WTC11 (cell line): Measurements from ENCODE around the gene IL1RAP. TPM values are rescaled to one million over a fixed set of nuclear protein-coding genes. Genes with fewer than 3 reads are reported as not detected.

Experiments used
- ATAC-seq: fragments of 200-7000 bp; cut with Tn5 transposase; 2 replicates; pipeline ENCODE4 v1.10.0; 2021; ENCODE audit warnings: mild to moderate bottlenecking, moderate library complexity
- CTCF ChIA-PET: fragments of 300-600 bp; sonication (Branson Sonifier 250); formaldehyde crosslinking; loops from one replicate; lab custom pipeline; 2021; ENCODE audit warnings: antibody characterized with exemption; lab: Charles Lee
- POLR2A ChIA-PET: fragments of 350-600 bp; sonication (Branson Sonifier 250); formaldehyde crosslinking; loops from one replicate; lab custom pipeline; 2021; ENCODE audit warnings: antibody characterized with exemption; lab: Charles Lee
- DNase-seq: peaks from one replicate; pipeline ENCODE4 v3.0.0; 2021; ENCODE audit warnings: low spot score
- H3K27ac Mint-ChIP-seq: 2 replicates; pipeline ENCODE4 v1.8.0; 2021; ENCODE audit warnings: mixed read lengths
- H3K27me3 Mint-ChIP-seq: 2 replicates; pipeline ENCODE4 v1.8.0; 2021; ENCODE audit warnings: low read depth, mild to moderate bottlenecking, moderate library complexity, mixed read lengths
- H3K36me3 Mint-ChIP-seq: 2 replicates; pipeline ENCODE4 v1.8.0; 2021; ENCODE audit warnings: mixed read lengths
- H3K4me1 Mint-ChIP-seq: 2 replicates; pipeline ENCODE4 v1.8.0; 2022; ENCODE audit warnings: mixed read lengths
- H3K4me3 Mint-ChIP-seq: 2 replicates; pipeline ENCODE4 v1.8.0; 2021; ENCODE audit warnings: mild to moderate bottlenecking, moderate library complexity, mixed read lengths
- H3K9me3 Mint-ChIP-seq: 2 replicates; pipeline ENCODE4 v1.8.0; 2021; ENCODE audit warnings: mixed read lengths
- CREM ChIP-seq: sonication (generic); formaldehyde crosslinking; IDR thresholded peaks from 2 replicates; pipeline ENCODE4 v1.8.1; 2022; ENCODE audit warnings: mild to moderate bottlenecking, missing genetic modification reagents, moderate library complexity
- ERG ChIP-seq: fragments of 250-450 bp; sonication (Bioruptor Pico); IDR thresholded peaks from 2 replicates; pipeline ENCODE4 v1.8.0; 2021; ENCODE audit warnings: mild to moderate bottlenecking
- FOXJ3 ChIP-seq: sonication (generic); formaldehyde crosslinking; IDR thresholded peaks from 2 replicates; pipeline ENCODE4 v1.9.0; 2021; ENCODE audit warnings: missing genetic modification reagents, mild to moderate bottlenecking, borderline replicate concordance
- GABPB1 ChIP-seq: sonication (generic); formaldehyde crosslinking; IDR thresholded peaks from 2 replicates; pipeline ENCODE4 v1.8.1; 2023; ENCODE audit warnings: mild to moderate bottlenecking, missing genetic modification reagents
- GRHL2 ChIP-seq: fragments of 250-450 bp; sonication (Bioruptor Pico); IDR thresholded peaks from 2 replicates; pipeline ENCODE4 v1.8.0; 2022; ENCODE audit warnings: mild to moderate bottlenecking, moderate library complexity; ENCODE audit not compliant: insufficient replicate concordance, severe bottlenecking
- MXD4 ChIP-seq: fragments of 250-450 bp; sonication (Bioruptor Pico); IDR thresholded peaks from 2 replicates; pipeline ENCODE4 v1.8.0; 2021; ENCODE audit warnings: mild to moderate bottlenecking, moderate library complexity, borderline replicate concordance
- ZNF232 ChIP-seq: sonication (generic); formaldehyde crosslinking; IDR thresholded peaks from 2 replicates; pipeline ENCODE4 v1.8.0; 2022; ENCODE audit warnings: mild to moderate bottlenecking, missing genetic modification reagents
- ZNF671 ChIP-seq: fragments of 250-450 bp; sonication (Bioruptor Pico); IDR thresholded peaks from 2 replicates; pipeline ENCODE4 v1.8.0; 2021; ENCODE audit warnings: mild to moderate bottlenecking
- total RNA-seq: library from RNA; stranded (reverse); gene quantifications from 3 replicates; pipeline ENCODE4 v1.2.3, GENCODE V29; 2021
- TF ChIP-seq, protein P1 (sequence below): sonication (generic); formaldehyde crosslinking; IDR thresholded peaks from 2 replicates; pipeline ENCODE4 v1.8.1; 2022; ENCODE audit warnings: mild to moderate bottlenecking, moderate library complexity, missing genetic modification reagents
- TF ChIP-seq, protein P2 (sequence below): sonication (generic); formaldehyde crosslinking; IDR thresholded peaks from 2 replicates; pipeline ENCODE4 v1.8.1; 2023; ENCODE audit warnings: mild to moderate bottlenecking, missing genetic modification reagents, borderline replicate concordance
- TF ChIP-seq, protein P3 (sequence below): fragments of 250-450 bp; sonication (Bioruptor Pico); IDR thresholded peaks from 2 replicates; pipeline ENCODE4 v1.9.0; 2021; ENCODE audit warnings: mild to moderate bottlenecking
- TF ChIP-seq, protein P4 (sequence below): sonication (generic); formaldehyde crosslinking; IDR thresholded peaks from 2 replicates; pipeline ENCODE4 v1.8.0; 2022; ENCODE audit warnings: missing genetic modification reagents

IL1RAP gene
- total RNA-seq, 1 experiment from 2014 or later = 4.5 TPM

DNA sequence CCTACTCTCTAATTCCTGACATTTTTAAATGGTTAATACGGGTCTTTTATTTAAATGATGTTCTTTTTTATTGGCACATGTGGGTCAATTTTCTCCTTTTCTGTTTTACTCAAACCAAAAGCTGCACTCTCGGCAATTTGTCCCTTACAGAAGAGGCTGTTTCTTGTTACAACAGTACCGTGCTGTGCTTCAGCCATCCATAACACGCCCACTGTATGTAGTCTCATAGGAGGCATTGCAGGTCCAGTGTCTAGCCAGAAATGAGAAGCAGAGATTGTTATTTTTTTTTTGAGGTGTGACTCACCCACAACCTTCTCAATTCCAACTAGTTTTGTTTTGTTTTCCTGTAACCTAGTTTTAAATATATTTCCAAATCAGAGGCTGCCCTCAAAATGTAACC lies 184.0 kb downstream of the IL1RAP start (continued):
- TF ChIP-seq, protein P1, sequence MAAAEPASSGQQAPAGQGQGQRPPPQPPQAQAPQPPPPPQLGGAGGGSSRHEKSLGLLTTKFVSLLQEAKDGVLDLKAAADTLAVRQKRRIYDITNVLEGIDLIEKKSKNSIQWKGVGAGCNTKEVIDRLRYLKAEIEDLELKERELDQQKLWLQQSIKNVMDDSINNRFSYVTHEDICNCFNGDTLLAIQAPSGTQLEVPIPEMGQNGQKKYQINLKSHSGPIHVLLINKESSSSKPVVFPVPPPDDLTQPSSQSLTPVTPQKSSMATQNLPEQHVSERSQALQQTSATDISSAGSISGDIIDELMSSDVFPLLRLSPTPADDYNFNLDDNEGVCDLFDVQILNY (CRISPR knock-in tag) = no peak
- TF ChIP-seq, protein P2, sequence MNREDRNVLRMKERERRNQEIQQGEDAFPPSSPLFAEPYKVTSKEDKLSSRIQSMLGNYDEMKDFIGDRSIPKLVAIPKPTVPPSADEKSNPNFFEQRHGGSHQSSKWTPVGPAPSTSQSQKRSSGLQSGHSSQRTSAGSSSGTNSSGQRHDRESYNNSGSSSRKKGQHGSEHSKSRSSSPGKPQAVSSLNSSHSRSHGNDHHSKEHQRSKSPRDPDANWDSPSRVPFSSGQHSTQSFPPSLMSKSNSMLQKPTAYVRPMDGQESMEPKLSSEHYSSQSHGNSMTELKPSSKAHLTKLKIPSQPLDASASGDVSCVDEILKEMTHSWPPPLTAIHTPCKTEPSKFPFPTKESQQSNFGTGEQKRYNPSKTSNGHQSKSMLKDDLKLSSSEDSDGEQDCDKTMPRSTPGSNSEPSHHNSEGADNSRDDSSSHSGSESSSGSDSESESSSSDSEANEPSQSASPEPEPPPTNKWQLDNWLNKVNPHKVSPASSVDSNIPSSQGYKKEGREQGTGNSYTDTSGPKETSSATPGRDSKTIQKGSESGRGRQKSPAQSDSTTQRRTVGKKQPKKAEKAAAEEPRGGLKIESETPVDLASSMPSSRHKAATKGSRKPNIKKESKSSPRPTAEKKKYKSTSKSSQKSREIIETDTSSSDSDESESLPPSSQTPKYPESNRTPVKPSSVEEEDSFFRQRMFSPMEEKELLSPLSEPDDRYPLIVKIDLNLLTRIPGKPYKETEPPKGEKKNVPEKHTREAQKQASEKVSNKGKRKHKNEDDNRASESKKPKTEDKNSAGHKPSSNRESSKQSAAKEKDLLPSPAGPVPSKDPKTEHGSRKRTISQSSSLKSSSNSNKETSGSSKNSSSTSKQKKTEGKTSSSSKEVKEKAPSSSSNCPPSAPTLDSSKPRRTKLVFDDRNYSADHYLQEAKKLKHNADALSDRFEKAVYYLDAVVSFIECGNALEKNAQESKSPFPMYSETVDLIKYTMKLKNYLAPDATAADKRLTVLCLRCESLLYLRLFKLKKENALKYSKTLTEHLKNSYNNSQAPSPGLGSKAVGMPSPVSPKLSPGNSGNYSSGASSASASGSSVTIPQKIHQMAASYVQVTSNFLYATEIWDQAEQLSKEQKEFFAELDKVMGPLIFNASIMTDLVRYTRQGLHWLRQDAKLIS = no peak
- no peak for TF ChIP-seq CREM (CRISPR knock-in tag)
- no peak for TF ChIP-seq MXD4 (CRISPR knock-in tag)
- no peak for TF ChIP-seq ERG (CRISPR knock-in tag)
- TF ChIP-seq, protein P3, sequence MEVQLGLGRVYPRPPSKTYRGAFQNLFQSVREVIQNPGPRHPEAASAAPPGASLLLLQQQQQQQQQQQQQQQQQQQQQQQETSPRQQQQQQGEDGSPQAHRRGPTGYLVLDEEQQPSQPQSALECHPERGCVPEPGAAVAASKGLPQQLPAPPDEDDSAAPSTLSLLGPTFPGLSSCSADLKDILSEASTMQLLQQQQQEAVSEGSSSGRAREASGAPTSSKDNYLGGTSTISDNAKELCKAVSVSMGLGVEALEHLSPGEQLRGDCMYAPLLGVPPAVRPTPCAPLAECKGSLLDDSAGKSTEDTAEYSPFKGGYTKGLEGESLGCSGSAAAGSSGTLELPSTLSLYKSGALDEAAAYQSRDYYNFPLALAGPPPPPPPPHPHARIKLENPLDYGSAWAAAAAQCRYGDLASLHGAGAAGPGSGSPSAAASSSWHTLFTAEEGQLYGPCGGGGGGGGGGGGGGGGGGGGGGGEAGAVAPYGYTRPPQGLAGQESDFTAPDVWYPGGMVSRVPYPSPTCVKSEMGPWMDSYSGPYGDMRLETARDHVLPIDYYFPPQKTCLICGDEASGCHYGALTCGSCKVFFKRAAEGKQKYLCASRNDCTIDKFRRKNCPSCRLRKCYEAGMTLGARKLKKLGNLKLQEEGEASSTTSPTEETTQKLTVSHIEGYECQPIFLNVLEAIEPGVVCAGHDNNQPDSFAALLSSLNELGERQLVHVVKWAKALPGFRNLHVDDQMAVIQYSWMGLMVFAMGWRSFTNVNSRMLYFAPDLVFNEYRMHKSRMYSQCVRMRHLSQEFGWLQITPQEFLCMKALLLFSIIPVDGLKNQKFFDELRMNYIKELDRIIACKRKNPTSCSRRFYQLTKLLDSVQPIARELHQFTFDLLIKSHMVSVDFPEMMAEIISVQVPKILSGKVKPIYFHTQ (CRISPR knock-in tag) = no peak

GRCh38 chr3:190699776-190700175 lies 185.9 kb downstream of the IL1RAP start:
- DNase-seq (no peak), ATAC-seq (no peak)
- Mint-ChIP-seq H3K27ac (no peak overlapping the region), H3K27me3 (no peaks in the 10 kb centered on the region), H3K36me3 (no peaks in the 10 kb centered on the region), H3K4me1 (peaks cover 6% of the 10 kb centered on the region), H3K4me3 (no peak overlapping the region), H3K9me3 (no peaks in the 10 kb centered on the region)
- CTCF ChIA-PET = interaction anchor here (1.2 to 1.5 kb wide), 4 partner anchors 17 to 351 kb away, joined by 3 to 7 read pairs (median 4); partner anchors contain the start of gene IL1RAP
- TF ChIP-seq ZNF671 (CRISPR knock-in tag) (no peak), FOXJ3 (no peak), ZNF232 (CRISPR knock-in tag) (no peak)
- POLR2A ChIA-PET = no interaction called here

- CTCF ChIA-PET = interaction anchor here (0.6 to 1.5 kb wide), 22 partner anchors 9 to 351 kb away, joined by 3 to 14 read pairs (median 3); partner anchors contain the start of gene GMNC
- ATAC-seq = peak; percentile 83
- peaks cover 6% of the 10 kb centered on the region for H3K4me1 Mint-ChIP-seq
Observed at GRCh38 chr3:190701096-190701532, 187.2 kb downstream of the IL1RAP start.

More at GRCh38 chr3:190701096-190701532, 187.2 kb downstream of the IL1RAP start:
- TF ChIP-seq GRHL2 (no peak), GABPB1 (CRISPR knock-in tag) (peak; percentile 19; the same call in 1 of the 2 replicates), FOXJ3 (no peak)
- TF ChIP-seq, protein P4, sequence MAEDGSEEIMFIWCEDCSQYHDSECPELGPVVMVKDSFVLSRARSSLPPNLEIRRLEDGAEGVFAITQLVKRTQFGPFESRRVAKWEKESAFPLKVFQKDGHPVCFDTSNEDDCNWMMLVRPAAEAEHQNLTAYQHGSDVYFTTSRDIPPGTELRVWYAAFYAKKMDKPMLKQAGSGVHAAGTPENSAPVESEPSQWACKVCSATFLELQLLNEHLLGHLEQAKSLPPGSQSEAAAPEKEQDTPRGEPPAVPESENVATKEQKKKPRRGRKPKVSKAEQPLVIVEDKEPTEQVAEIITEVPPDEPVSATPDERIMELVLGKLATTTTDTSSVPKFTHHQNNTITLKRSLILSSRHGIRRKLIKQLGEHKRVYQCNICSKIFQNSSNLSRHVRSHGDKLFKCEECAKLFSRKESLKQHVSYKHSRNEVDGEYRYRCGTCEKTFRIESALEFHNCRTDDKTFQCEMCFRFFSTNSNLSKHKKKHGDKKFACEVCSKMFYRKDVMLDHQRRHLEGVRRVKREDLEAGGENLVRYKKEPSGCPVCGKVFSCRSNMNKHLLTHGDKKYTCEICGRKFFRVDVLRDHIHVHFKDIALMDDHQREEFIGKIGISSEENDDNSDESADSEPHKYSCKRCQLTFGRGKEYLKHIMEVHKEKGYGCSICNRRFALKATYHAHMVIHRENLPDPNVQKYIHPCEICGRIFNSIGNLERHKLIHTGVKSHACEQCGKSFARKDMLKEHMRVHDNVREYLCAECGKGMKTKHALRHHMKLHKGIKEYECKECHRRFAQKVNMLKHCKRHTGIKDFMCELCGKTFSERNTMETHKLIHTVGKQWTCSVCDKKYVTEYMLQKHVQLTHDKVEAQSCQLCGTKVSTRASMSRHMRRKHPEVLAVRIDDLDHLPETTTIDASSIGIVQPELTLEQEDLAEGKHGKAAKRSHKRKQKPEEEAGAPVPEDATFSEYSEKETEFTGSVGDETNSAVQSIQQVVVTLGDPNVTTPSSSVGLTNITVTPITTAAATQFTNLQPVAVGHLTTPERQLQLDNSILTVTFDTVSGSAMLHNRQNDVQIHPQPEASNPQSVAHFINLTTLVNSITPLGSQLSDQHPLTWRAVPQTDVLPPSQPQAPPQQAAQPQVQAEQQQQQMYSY (CRISPR knock-in tag) = no peak
- Mint-ChIP-seq H3K4me3 (no peak overlapping the region), H3K27me3 (no peaks in the 10 kb centered on the region), H3K36me3 (no peaks in the 10 kb centered on the region), H3K27ac (no peak overlapping the region), H3K9me3 (no peaks in the 10 kb centered on the region)
- DNase-seq = peak; percentile 23
- POLR2A ChIA-PET = no interaction called here
